Loucy (cell line): ENCODE data around the gene CEP97.
A peak's percentile ranks its signal among the peaks of the same experiment; 100 is the strongest.
"Not testable (repeated sequence)": the region's sequence is repeated elsewhere in the genome, so short reads cannot be mapped to it uniquely, and the experiment has no call there.

ENCODE experiments used
- H2AFZ ChIP-seq: fragments of 200-600 bp; sonication (generic); 2 replicates; pipeline ENCODE4 v1.6.0; 2016; ENCODE audit warnings: antibody characterized with exemption, mild to moderate bottlenecking, low read length, moderate library complexity
- H3F3A ChIP-seq: fragments of 200-600 bp; 2 replicates; pipeline ENCODE4 v1.6.0; 2016; ENCODE audit warnings: antibody characterized with exemption, low read depth, mild to moderate bottlenecking
- H3K27me3 ChIP-seq: fragments of 200-600 bp; sonication (generic); 2 replicates; pipeline ENCODE4 v1.6.1; 2014; ENCODE audit warnings: low read length, mild to moderate bottlenecking; ENCODE audit not compliant: insufficient read depth, poor library complexity, severe bottlenecking
- H3K36me3 ChIP-seq: fragments of 200-600 bp; sonication (generic); 2 replicates; pipeline ENCODE4 v1.6.1; 2016; ENCODE audit warnings: low read length; ENCODE audit not compliant: insufficient read depth
- H3K4me1 ChIP-seq: fragments of 200-600 bp; sonication (generic); 2 replicates; pipeline ENCODE4 v1.5.1; 2014; ENCODE audit warnings: low read length, mild to moderate bottlenecking; ENCODE audit not compliant: insufficient read depth, poor library complexity, severe bottlenecking
- H3K4me2 ChIP-seq: fragments of 200-600 bp; sonication (generic); 2 replicates; pipeline ENCODE4 v1.6.0; 2014; ENCODE audit warnings: antibody characterized with exemption, low read length, low read depth, mild to moderate bottlenecking; ENCODE audit not compliant: poor library complexity, severe bottlenecking
- H3K4me3 ChIP-seq: fragments of 200-600 bp; sonication (generic); 2 replicates; pipeline ENCODE4 v1.5.1; 2014; ENCODE audit warnings: low read length, mild to moderate bottlenecking, mixed read lengths; ENCODE audit not compliant: poor library complexity, severe bottlenecking
- H3K79me2 ChIP-seq: fragments of 200-600 bp; sonication (generic); 2 replicates; pipeline ENCODE4 v1.6.1; 2014; ENCODE audit warnings: low read length; ENCODE audit not compliant: insufficient read depth
- H3K9ac ChIP-seq: fragments of 200-600 bp; sonication (generic); 2 replicates; pipeline ENCODE4 v1.6.0; 2014; ENCODE audit warnings: mild to moderate bottlenecking, low read depth, low read length, moderate library complexity; ENCODE audit not compliant: poor library complexity, severe bottlenecking
- H3K9me2 ChIP-seq: fragments of 200-600 bp; sonication (generic); replicated peaks from 2 replicates; pipeline ENCODE4 v1.6.1; 2016; ENCODE audit warnings: low read depth, low read length, mixed read lengths
- H3K9me3 ChIP-seq: fragments of 200-600 bp; sonication (generic); 2 replicates; pipeline ENCODE4 v1.6.1; 2014; ENCODE audit warnings: mild to moderate bottlenecking, antibody characterized with exemption, low read length, low read depth; ENCODE audit not compliant: insufficient read depth
- H4K20me1 ChIP-seq: fragments of 200-600 bp; sonication (generic); 2 replicates; pipeline ENCODE4 v1.6.0; 2014; ENCODE audit warnings: antibody characterized with exemption, low read length, mild to moderate bottlenecking; ENCODE audit not compliant: insufficient read depth, poor library complexity, severe bottlenecking
- CTCF ChIP-seq: fragments of 200-600 bp; sonication (generic); conservative IDR thresholded peaks from 2 replicates; pipeline ENCODE4 v1.5.1; 2014; ENCODE audit warnings: mild to moderate bottlenecking, antibody characterized with exemption, low read length
- EZH2phosphoT487 ChIP-seq: fragments of 200-600 bp; IDR thresholded peaks from 2 replicates; pipeline ENCODE4 v1.6.1; 2018; ENCODE audit warnings: antibody characterized with exemption, mild to moderate bottlenecking, moderate library complexity, borderline replicate concordance

CEP97 gene

GRCh38 chr3:101753386-101754113 is 29.1 kb downstream of the CEP97 start:
- not testable (repeated sequence) for H3K9me2 ChIP-seq, H3K9me3 ChIP-seq, H3K4me3 ChIP-seq, H3K4me2 ChIP-seq, H3F3A ChIP-seq, H3K27me3 ChIP-seq, H2AFZ ChIP-seq, H4K20me1 ChIP-seq, H3K9ac ChIP-seq, H3K4me1 ChIP-seq, H3K79me2 ChIP-seq
- peaks cover 44% of the 10 kb centered on the region for H3K36me3 ChIP-seq

GRCh38 chr3:101758224-101758623 is 33.8 kb downstream of the CEP97 start:
- Histone ChIP-seq H3K9me3 (no peaks in the 10 kb centered on the region), H3K9me2 (no peaks in the 10 kb centered on the region), H4K20me1 (no peaks in the 10 kb centered on the region), H2AFZ (no peak overlapping the region), H3K79me2 (no peaks in the 10 kb centered on the region), H3K36me3 (peaks cover 72% of the 10 kb centered on the region), H3K4me2 (no peak overlapping the region), H3K4me3 (no peak overlapping the region), H3F3A (no peaks in the 10 kb centered on the region), H3K27me3 (no peaks in the 10 kb centered on the region), H3K4me1 (no peaks in the 10 kb centered on the region), H3K9ac (no peak overlapping the region)
- TF ChIP-seq CTCF: no peak
- no peak for TF ChIP-seq EZH2phosphoT487

GRCh38 chr3:101762041-101762646 is 37.7 kb downstream of the CEP97 start:
- no peak overlapping the region for H3K4me2 ChIP-seq
- no peaks in the 10 kb centered on the region for H3K4me1 ChIP-seq
- no peaks in the 10 kb centered on the region for H3K27me3 ChIP-seq
- TF ChIP-seq EZH2phosphoT487 (no peak), CTCF (no peak)
- H3F3A ChIP-seq: no peaks in the 10 kb centered on the region
- peaks cover 72% of the 10 kb centered on the region for H3K36me3 ChIP-seq
- H4K20me1 ChIP-seq: no peaks in the 10 kb centered on the region
- H3K9me3 ChIP-seq: no peaks in the 10 kb centered on the region
- no peaks in the 10 kb centered on the region for H3K9me2 ChIP-seq
- H2AFZ ChIP-seq: no peak overlapping the region
- no peak overlapping the region for H3K9ac ChIP-seq
- H3K4me3 ChIP-seq: no peak overlapping the region
- no peaks in the 10 kb centered on the region for H3K79me2 ChIP-seq

- H2AFZ ChIP-seq: not testable (repeated sequence)
These were observed 53.4 kb downstream of the CEP97 start for GRCh38 chr3:101777745-101778281.

More at GRCh38 chr3:101777745-101778281, 53.4 kb downstream of the CEP97 start:
- H3K9ac ChIP-seq, H3F3A ChIP-seq, H3K36me3 ChIP-seq, H3K9me3 ChIP-seq, H4K20me1 ChIP-seq, H3K27me3 ChIP-seq, H3K9me2 ChIP-seq: not testable (repeated sequence)
- H3K4me2 ChIP-seq: peak overlapping the region; percentile 83
- H3K4me3 ChIP-seq: peak overlapping the region; percentile 3
- peaks cover 21% of the 10 kb centered on the region; the same call in 1 of the 2 replicates for H3K79me2 ChIP-seq
- peaks cover 35% of the 10 kb centered on the region for H3K4me1 ChIP-seq
